GM19463 (cell line): Measurements from ENCODE around the gene PRKCQ.
"Not testable (repeated sequence)": the region's sequence is repeated elsewhere in the genome, so short reads cannot be mapped to it uniquely, and the experiment has no call there.

Source experiments
- ATAC-seq: cut with Tn5 transposase; IDR thresholded peaks from one replicate; pipeline ENCODE4 v1.9.1; 2021; ENCODE audit warnings: mild to moderate bottlenecking, moderate library complexity; ENCODE audit not compliant: unreplicated experiment

The PRKCQ gene

DNA sequence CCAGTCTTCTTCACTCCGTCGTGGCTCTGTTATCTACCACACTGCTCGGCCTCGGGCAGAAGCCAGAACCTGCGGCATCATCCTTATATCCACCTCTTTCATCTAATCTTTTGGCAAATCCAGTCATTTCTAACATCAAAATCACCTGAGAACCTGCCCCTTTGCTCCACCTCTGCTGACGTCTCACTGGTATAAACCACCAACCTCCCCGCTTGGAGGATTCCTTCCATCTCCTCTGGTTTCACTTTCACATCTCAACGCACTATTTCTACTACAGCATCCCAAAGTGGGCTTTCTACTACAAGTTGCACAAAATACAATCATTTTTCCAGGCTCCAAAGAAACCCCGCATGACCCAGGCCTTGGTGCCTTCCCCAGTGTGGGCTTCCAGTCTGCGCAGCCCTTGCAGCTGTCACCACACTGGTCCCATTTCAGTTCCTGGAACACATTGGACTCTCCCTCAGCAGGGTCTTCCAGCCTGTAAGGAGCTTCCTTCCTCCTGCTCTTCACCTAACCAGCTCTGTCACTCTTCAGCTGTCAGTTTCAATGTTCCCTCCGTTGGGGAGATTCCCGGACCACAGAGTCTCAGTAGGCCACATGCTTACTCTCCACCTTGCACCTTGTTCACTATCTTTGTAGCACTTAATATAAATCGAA, 85.0 kb downstream of the PRKCQ start:
- peak; percentile 45 for ATAC-seq

DNA sequence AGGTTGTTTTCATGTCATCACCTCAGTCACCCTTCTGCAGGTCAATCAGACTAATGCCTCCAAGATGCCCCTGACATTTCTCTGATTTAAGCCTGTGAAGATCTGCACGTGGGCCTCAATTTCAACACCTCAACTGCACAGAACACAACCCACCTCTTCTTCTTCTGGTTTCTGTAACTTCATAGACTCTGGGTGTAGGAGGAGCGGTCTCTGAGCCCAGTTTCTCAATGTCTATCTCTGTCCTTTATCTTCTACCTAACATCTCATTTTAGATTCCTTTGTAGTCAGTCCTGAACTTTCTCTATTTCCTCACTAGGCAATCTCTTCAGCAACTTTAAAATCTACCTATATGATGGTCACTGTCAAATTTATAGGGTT, 85.6 kb downstream of the PRKCQ start:
- ATAC-seq, result no peak

DNA sequence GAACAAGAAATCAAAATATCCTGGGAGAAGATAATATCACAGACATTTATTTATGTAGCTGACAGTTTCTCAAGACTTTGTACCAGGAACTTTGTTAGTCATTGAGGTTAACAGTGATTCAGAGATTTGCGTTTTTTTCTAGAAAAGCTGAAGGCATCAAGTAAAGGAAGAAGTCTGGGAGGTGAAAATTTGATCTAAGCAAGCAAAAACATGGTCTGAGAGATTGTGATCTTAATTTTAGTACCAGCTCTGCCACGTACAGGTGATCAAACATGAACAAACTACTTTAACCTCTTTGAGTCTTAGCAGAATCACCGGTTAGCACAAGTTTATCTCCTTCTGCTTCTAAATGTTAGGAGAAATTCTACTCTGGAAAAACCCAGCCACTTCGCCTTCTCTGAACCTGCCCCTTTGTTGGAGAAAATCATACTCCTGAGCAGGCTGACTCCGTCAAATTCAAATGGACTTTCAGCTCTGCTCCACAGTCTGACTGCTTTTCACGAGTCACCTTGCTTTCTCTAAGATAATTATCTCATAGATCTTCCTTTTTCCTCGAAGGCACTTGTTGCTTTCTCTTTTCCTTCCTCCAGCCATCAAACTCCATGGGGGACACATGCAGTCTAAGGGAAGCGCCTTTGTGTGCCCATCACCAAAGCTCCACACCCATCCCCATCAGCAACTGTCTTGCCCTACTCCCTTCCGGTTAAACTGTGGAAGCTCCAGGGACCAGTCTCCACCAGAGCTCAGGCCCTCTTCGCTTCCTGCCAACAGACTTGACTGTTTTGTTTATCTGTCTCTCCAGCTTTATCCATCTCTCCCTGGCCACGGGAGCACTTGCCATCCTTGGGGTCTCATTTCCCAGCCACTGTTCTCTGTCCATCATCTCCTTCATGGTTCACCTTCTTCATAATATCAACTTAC, 86.3 kb downstream of the PRKCQ start:
- no peak for ATAC-seq

DNA sequence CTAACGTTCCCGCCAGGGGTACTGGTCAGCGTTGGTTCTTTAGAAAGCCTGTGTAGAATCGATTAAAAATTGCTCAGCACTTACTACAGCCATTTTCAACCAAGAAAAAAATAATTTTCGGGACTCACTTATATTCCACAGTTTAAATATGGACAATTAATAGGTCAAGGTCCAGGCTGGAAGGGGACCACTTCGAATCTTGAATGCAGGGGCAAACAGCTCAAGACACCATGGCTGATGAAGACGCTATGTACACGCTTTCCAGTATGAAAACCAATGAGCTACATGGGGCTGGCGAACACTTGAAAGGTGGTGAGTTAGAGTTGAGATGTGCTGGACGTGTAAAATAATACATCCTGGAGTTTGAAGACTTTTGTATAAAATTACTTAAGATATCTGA, 87.2 kb downstream of the PRKCQ start:
- no peak for ATAC-seq

DNA sequence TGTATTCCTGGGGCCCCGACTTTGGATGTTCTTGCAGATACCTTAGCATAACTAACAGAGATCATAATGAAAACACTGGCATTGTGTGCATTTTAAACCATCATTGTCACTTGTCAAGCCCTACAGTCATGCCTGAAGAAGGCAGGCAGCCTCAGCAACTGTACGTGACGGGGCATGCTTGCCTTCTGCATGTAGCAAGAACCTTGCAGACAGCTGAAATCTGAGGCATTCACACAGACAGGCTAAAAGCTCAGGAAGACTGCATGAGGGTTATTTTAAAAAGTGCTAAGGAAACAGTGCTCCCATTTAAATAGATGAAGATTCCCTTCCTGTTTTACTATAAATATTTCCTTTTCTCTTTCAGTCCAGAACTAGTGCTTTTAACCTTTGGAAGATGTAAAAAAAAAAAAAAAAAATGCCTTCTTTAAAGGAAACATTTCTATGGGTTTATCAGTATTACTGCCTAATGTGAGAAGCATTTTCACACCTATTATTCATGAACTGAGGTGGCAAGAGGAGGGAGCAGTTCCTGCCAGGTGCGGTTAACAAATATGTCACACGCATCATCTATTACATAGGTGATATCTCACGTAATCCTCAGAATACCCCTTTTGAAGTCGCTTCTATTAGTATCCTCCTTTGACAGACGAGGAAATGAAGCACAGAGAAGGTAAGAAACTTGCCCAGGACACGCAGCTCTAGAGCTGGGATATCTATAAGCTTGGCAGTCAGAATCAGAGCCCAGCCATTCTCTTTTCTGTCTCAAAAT, 88.1 kb downstream of the PRKCQ start:
- ATAC-seq, result no peak

DNA sequence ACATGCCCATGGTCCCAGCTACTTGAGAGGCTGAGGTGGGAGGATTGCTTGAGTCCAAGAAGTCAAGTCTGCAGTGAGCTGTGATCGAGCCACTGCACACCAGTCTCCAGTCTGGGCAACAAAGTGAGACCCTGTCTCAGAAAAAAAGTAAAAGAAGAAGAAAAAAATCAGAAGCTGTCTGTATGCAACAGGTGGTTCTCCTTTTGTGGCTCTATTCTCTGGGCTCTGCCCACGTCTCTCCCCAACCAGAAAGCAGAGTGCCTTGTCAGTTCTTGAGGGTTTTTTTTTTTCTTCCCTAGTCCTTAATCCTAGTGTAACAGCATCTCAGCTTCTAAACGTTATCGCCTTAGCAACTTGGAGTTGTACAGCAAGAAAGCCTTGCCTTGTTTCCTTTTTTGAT, 89.5 kb downstream of the PRKCQ start:
- no peak for ATAC-seq

DNA sequence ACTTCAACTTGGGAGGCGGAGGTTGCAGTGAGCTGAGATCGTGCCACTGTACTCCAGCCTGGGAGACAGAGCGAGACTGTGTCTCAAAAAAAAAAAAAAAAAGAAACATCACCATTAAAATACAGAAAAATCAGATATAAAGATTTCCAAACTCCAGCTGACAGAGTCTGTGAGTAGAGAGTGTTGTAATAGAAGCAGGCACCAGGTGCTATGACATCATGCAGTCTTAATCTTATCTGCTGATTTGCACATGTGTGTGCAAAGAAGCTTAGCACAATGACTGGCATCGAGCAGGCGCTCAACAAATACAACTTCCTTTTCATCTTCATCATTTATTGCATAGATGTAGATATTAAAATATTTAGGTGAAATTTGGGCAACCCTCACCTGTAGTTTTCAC, 92.2 kb downstream of the PRKCQ start:
- ATAC-seq, result no peak

DNA sequence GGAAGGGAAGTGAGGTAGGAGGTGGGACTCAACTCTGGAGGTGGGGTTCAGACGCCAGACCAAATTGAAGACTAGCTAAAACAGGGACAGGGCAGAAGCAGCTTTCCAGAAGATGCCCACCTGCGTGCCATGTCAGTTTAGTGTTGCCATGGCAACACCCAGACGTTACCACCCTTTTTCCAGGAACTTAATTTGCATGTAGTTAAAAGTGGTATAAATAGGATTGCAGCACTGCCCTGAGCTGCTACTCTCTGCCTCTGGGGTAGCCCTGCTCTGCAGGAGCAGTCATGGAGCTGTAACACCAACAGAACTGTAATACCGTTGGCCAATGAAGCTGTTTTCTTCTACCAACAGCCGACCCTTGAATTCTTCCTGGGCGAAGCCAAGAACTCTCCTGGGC, 93.8 kb downstream of the PRKCQ start:
- ATAC-seq, result no peak

DNA sequence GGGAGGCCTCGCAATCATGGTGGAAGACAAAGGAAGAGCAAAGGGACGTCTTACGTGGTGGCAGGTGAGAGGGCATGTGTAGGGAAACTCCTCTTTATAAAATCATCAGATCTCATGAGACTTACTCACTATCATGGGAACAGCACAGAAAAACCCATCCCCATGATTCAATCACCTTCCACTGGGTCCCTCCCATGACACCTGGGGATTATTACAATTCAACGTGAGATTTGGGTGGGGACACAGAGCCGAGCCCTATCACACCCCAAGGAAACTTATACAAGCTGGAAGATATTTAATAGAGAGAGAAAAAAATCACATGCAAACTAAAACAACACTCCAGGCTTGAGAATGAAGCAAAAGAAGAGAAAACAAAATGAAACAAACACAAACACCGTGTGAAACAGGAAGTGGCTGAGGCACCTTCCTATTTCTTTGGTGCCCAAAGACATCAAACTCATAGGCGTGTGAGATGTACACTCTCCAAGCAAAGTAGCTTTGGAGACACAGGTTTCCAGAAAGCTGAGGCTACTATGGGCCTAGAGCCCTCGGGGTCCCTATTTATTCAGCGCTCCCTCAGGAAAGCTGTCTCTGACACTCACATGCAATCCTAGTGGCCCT, 97.2 kb downstream of the PRKCQ start:
- no peak for ATAC-seq

DNA sequence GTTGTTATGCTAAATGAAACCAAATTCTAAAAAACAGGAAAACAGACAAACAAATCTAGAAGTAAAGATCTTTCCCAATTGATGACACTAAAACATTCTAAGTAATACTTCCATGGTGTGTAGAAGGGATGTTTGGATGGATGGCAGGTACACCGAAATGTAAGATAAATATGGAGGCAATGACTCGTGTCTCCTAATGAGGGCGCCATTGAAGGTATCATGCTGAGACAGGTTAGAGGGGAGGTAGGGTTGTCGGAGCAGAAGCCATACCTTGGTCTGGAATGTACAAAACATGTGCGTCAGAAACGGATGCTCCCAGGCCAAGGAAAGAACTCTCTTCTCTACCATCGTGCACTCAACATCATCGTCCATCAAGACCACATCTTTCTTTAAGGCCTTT, 101.4 kb downstream of the PRKCQ start:
- ATAC-seq, result no peak

DNA sequence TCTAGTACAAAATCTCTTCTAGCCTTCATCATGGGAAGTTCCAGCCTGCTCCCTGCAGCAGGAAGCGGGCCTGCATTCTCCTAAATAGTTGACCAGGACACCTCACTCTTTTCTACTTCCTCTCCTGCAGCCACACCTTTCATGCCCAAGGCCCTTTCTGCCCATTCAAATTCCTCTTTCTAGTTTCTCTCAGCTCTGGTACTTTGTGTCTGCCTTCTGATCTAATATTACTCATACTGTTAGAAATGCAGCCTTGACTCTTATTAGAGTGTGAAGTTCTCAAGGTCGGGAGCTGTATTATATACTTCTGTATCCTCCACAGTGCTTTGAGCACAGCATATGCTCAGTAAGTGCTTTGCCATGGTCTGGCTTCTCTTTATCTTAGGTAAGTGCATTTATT, 103.1 kb downstream of the PRKCQ start:
- no peak for ATAC-seq

DNA sequence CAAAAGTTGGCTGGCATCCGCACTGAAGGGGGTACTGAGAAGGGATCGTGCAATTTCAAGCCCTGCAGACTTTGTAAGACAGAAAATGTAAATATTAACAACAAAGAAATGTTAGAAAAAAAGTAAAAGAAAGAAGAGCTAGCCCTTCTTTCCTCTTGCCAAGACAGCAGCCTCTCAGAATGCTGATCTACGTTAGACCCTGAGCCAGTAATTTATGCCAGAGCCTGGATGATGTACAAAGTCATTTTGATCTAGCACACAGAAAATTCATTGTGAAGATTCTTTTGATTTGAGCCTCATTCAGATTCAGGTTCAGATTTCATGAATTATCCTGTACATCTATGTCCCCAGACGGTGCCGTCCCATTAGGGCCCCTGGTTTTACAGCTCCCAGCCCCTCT, 105.2 kb downstream of the PRKCQ start:
- ATAC-seq, result no peak

DNA sequence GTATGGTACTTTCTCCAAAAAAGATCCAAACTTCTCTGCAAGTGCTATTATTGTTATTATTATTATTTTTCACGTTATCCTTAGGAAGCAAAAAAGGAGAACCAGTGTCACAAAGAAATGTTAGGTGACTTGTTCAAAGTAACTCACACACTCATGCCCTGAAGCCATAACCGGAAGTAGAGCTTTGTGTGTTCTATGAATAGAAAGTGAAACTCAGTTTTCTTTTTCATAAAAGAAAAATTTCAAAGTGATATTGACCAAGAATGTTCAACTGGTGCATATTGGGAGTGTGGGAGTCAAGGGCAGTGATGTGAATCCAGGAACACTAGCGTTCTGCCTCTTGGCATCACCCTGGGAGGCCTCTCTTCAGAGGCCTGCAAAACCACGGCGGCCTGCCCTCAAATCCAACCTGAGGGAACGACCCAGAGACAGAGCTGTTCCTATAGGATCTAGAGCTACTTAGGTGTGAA, 106.1 kb downstream of the PRKCQ start:
- ATAC-seq, result peak; percentile 69

DNA sequence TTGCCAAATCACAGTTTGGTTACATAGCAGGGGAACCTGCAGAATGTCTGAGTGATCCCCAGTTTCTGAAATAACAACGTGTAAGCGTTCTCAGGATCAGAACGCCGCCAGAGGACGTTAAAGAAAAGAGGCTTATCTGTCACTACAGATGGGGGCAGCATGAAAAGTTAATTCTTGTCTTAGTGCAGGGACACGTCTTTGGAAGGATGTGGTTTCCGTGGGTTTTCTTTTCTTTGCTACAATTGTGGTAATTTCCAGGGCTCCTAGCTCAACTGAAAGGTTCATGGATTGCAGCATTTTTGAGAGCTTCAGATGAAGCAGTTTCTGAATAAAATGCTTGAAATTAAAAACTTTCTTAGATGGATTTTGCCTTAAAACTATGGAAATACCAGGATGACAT, 106.6 kb downstream of the PRKCQ start:
- no peak for ATAC-seq

DNA sequence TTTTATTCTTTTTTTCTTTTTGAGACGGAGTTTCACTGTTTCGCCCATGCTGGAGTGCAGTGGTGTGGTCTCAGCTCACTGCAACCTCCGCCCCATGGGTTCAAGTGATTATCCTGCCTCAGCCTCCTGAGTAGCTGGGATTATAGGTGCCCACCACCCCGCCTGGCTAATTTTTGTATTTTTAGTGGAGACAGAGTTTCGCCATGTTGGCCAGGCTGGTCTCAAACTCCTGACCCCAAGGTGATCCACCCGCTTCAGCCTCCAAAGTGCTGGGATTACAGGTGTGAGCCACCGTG, 107.4 kb downstream of the PRKCQ start:
- ATAC-seq, result not testable (repeated sequence)

DNA sequence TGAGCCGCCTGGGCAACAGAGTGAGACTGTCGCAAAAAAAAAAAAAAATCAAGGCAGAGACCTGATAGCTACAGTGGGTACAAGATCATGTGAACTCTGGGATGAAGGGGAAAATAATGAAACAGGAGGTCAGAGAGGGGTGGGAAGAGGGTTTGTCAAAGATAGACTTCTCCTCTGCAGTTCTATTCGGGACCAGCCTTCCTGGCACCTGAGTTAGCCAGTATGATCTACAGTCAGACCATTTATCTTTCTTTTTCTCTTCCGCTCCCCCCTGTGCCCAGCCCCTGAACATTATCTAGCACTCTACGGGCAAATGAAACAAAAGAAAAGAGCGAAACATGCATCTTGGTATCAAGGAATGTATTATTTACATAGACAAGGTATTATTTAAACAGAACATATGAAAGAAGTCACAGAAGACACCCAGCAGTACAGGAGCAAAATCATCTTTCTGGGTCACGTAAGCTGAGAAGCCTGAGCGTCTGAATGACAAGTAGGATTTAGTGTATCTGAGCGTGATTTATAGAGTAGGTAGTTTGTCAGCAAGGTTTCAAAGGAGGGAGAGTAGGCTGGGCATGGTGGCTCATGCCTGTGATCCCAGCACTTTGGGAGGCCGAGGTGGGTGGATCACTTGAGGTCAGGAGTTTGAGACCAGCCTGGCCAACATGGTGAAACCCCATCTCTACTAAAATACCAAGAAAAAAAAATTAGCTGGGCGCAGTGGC, 109.0 kb downstream of the PRKCQ start:
- ATAC-seq, result no peak

DNA sequence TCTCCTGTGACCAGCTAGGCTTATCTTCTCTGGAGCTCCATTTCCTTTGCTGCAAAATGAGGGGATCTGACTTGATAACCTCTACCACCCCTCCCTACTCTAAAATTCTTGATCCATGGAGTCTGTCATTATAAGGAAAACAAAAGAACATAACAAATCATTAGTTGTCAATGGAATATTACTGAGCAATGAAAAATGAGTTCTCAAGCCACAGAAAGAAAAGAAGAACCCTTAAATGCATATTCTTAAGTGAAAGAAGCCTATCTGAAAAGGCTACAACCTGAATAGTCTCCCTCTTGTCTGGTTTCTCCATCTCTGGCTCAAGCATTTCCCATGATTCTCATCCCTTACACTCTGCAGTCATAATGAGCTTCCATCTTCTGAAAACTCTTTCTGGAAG, 110.4 kb downstream of the PRKCQ start:
- no peak for ATAC-seq

DNA sequence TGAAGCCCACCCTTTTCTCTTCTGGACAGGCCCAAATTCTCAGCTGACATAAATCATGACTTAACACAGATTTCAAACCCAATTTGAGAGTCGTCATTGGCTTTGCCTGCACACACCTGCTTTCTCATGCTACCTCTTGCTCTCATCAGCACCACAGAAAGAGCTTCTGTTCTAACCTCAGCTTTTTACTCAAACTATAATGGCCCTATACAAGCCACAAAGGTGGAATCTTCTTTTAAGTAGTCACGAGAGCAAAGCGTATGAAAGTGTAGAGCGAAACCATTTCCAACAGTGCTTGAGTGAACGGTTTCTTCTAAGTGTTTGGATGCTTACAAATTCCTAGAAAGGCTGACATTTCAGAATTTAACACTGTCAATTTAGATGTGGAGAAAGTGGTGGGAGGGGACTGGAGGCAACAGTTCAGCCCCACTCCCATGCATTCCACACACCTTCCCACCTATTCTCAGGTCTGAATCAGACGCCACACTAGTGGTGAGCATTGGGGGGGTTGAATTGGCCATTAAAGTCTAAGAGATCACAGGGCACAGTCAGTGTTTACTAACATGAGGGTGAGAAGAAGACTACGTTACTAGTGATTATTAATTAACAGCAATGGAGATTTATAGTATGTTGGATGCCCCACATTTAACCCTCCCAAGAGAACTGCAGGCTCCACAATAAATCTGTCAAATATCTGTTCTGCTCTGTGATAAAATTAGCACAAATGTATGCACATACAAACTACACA, 114.0 kb downstream of the PRKCQ start:
- ATAC-seq, result no peak

DNA sequence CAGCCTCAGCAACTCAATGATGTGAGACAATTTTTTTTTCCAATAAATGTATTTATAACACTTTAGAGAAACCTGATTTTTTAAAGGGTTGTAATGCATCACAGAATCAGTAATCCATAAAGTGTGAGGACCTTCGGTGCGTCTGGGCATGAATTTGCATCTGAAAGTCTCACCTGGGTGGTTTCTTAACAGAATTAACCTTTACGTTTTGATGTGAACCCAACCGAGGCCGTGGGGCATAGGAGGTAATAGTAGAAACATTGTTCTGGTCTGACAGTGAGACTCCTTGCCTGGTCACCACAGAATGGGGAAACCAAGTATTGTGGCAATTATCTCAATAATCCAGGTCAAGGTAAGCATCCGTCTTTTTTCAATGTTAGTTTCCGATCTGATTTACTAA, 114.6 kb downstream of the PRKCQ start:
- no peak for ATAC-seq

DNA sequence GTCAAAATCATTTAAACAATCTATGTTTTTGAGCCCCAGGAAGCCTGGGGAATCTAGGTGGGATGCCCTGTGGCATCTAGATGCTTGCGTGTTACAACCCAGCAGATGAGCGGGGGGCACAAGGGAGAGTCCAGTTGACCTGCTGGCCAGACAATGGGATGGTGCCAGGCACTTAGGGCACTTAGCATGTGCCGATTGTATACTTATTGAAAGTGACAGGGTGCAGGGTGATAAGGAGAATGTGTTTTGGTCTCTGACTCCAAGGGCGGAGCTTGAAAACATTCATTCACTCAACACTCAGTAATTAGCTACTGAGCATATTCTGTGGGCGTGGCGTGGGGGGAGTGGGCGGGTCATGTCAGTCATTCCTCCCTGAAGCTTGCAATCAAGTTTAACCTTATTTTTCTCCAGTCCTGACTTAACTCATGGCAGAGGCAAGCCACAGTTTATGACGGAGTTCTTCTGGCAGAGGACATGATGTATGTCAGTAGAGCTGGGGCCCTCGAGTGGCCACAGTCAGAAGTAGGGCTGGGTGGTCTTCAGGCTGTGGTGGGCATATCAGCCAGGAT, 115.1 kb downstream of the PRKCQ start:
- no peak for ATAC-seq
